ENCODE results near the gene ABI3. TPM values are rescaled to one million over a fixed set of nuclear protein-coding genes. Genes with fewer than 3 reads are reported as not detected.

Gene ABI3
- total RNA-seq, 6 experiments from 2014 or later = 0.11 TPM; not detected in 5

DNA sequence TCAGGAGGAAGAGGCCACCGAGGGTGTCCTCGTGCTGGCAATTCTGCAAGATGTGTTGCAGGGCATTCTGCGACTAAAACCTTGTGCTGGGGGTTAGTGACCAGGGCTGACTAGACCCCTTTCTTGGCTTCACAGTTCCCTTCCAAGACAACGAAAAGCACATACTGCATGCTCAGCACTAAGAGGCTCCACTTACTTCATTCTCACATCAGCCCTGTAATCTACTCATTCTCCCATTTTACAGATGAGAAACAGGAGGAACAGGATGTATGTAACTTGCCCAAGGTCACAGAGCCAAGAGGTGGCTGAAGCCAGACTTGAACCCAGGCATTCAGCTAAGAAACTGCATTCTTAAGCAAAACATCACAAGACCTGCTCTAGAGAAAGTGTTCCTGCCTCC, 25.4 kb downstream of the ABI3 start:
- no peak for DNase-seq
- Mint-ChIP-seq H3K36me3 (ENCODE audit: low read depth) (no peaks in the 10 kb centered on the region), H3K4me3 (no peak overlapping the region), H3K4me1 (ENCODE audit: low read depth) (peaks cover 6% of the 10 kb centered on the region; the same call in 1 of the 2 replicates), H3K27ac (no peak overlapping the region), H3K27me3 (ENCODE audit: insufficient read depth) (peaks cover 8% of the 10 kb centered on the region), H3K9me3 (no peaks in the 10 kb centered on the region)
- TF ChIP-seq, protein P1, sequence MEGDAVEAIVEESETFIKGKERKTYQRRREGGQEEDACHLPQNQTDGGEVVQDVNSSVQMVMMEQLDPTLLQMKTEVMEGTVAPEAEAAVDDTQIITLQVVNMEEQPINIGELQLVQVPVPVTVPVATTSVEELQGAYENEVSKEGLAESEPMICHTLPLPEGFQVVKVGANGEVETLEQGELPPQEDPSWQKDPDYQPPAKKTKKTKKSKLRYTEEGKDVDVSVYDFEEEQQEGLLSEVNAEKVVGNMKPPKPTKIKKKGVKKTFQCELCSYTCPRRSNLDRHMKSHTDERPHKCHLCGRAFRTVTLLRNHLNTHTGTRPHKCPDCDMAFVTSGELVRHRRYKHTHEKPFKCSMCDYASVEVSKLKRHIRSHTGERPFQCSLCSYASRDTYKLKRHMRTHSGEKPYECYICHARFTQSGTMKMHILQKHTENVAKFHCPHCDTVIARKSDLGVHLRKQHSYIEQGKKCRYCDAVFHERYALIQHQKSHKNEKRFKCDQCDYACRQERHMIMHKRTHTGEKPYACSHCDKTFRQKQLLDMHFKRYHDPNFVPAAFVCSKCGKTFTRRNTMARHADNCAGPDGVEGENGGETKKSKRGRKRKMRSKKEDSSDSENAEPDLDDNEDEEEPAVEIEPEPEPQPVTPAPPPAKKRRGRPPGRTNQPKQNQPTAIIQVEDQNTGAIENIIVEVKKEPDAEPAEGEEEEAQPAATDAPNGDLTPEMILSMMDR (IDR thresholded peaks at IDR 0.05) = no peak

DNA sequence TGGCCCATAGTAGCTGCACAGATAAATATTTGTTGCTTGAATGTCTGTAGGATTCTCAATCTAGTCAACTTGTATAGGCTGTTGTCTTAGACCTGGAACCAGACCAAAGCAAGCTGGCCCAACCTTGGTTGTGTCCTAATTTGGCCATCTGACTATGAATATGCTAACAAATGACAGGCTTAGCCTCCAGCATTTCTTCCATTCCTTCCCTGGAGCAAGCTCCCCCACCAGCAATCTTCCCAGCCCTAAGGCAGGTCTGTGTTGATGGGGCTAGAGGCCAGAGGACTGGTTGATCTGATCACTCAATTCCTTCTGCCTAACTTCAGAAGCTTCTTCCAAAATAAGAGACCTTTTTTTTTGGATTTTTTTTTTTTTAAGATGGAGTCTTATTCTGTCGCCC, 29.5 kb downstream of the ABI3 start:
- Mint-ChIP-seq H3K4me3 (no peak overlapping the region), H3K27me3 (ENCODE audit: insufficient read depth) (peaks cover 24% of the 10 kb centered on the region), H3K27ac (no peak overlapping the region), H3K4me1 (ENCODE audit: low read depth) (no peaks in the 10 kb centered on the region), H3K9me3 (no peaks in the 10 kb centered on the region), H3K36me3 (ENCODE audit: low read depth) (no peaks in the 10 kb centered on the region)
- no peak for DNase-seq
- TF ChIP-seq, protein P1 (IDR thresholded peaks at IDR 0.05) = no peak

DNA sequence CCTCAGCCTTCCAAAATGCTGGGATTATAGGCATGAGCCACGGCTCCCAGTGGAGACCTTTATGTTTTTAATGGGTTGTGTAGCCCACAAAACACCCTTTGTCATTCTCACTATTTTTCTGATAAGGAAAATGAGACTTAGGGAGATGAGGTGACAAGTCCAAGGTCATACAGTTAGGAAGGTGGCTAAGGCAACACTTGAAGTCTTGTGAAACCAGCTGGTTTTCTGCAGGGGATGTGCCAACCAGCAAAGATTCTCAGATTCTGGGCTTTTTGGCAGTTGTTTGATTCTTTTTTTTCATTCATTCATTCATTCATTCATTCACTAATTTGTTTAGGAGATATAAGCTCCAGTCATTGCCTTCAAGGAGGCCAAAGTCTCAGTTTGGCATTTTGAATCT, 30.1 kb downstream of the ABI3 start:
- H3K4me3 Mint-ChIP-seq = no peak overlapping the region
- no peaks in the 10 kb centered on the region for H3K36me3 Mint-ChIP-seq (ENCODE audit: low read depth)
- no peak for DNase-seq
- TF ChIP-seq, protein P1 (IDR thresholded peaks at IDR 0.05) = no peak
- no peaks in the 10 kb centered on the region for H3K4me1 Mint-ChIP-seq (ENCODE audit: low read depth)
- no peak overlapping the region for H3K27ac Mint-ChIP-seq
- H3K27me3 Mint-ChIP-seq (ENCODE audit: insufficient read depth) = peaks cover 27% of the 10 kb centered on the region
- H3K9me3 Mint-ChIP-seq = no peaks in the 10 kb centered on the region

DNA sequence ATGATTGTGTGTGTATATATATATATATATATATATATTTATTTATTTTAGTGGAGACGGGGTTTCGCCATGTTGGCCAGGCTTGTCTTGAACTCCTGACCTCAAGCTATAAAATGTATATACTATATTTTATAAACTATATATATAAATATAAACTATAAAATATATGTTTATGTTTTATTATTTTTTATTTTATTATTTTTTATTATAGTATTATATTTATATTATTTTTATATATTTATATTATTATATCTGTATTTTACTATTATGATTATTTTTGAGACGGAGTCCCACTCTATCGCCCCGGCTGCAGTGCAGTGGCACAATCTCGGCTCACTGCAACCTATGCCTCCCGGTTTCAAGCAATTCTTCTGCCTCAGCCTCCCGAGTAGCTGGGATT, 30.5 kb downstream of the ABI3 start:
- TF ChIP-seq, protein P1 (IDR thresholded peaks at IDR 0.05) = no peak
- H3K4me3 Mint-ChIP-seq = no peak overlapping the region
- no peak for DNase-seq
- peaks cover 26% of the 10 kb centered on the region for H3K27me3 Mint-ChIP-seq (ENCODE audit: insufficient read depth)
- no peaks in the 10 kb centered on the region for H3K9me3 Mint-ChIP-seq
- H3K36me3 Mint-ChIP-seq (ENCODE audit: low read depth) = no peaks in the 10 kb centered on the region
- H3K4me1 Mint-ChIP-seq (ENCODE audit: low read depth) = no peaks in the 10 kb centered on the region
- no peak overlapping the region for H3K27ac Mint-ChIP-seq

DNA sequence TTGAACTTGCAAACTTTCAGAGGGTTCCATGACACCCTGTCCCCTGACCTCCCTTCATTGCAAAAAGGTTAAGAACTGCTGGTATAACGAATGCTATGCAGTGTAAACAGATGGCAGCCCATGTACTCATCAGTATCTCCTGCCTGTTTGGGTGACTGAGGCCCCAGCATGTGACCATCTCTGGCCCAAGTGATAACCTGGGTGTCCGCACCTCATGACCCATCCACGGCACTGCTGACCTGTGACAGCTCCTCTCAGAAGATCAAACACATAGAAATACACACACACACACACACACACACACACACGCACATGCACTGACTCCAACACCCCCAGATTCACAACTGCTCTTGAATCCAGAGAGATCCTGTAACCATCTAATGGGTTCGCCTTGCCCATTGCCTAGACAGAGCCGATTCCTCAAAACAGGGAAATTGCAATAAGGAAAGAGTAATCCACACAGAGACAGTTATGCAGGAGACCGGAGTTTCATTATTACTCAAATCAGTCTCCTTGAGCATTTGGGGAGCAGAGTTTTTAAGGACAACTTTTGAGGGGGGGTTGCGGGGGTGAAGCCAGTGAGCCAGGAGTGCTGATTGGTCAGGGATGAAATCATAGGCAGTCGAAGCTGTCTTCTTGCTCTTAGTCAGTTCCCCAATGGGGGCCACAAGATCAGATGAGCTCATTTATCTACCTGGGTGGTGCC, 31.3 kb downstream of the ABI3 start:
- DNase-seq = no peak
- no peak overlapping the region for H3K27ac Mint-ChIP-seq
- H3K4me1 Mint-ChIP-seq (ENCODE audit: low read depth) = no peaks in the 10 kb centered on the region
- TF ChIP-seq, protein P1 (IDR thresholded peaks at IDR 0.05) = no peak
- peaks cover 24% of the 10 kb centered on the region for H3K27me3 Mint-ChIP-seq (ENCODE audit: insufficient read depth)
- no peaks in the 10 kb centered on the region for H3K36me3 Mint-ChIP-seq (ENCODE audit: low read depth)
- no peaks in the 10 kb centered on the region for H3K9me3 Mint-ChIP-seq
- H3K4me3 Mint-ChIP-seq = no peak overlapping the region
